OCI-LY3 (cell line): Measurements from ENCODE around the gene CYP4F12.

Experiments
- H2AFZ ChIP-seq: fragments of 200-600, 300-600 bp; shearing (Covaris generic); 2 replicates; pipeline ENCODE4 v1.6.0; 2014; ENCODE audit warnings: antibody characterized with exemption, low read depth, low read length
- H3K27ac ChIP-seq: fragments of 200-600, 300-600 bp; sonication (generic); 2 replicates; pipeline ENCODE4 v1.5.1; 2014; ENCODE audit warnings: mild to moderate bottlenecking, low read length, moderate library complexity, mixed read lengths
- H3K27me3 ChIP-seq: fragments of 200-600, 300-600 bp; sonication (generic); 2 replicates; pipeline ENCODE4 v1.6.1; 2014; ENCODE audit warnings: low read depth, low read length, mixed read lengths
- H3K36me3 ChIP-seq: fragments of 200-600, 300-600 bp; sonication (generic); replicated peaks from 2 replicates; pipeline ENCODE3; 2014; ENCODE audit warnings: low read depth, low read length, mixed read lengths
- H3K4me1 ChIP-seq: fragments of 300-600, 200-600 bp; sonication (generic); 2 replicates; pipeline ENCODE4 v1.6.1; 2014; ENCODE audit warnings: low read length, mixed read lengths
- H3K4me2 ChIP-seq: fragments of 200-600, 300-600 bp; sonication (generic); 2 replicates; pipeline ENCODE4 v1.6.1; 2014; ENCODE audit warnings: low read length, mixed read lengths
- H3K4me3 ChIP-seq: fragments of 300-600, 200-600 bp; sonication (generic); 2 replicates; pipeline ENCODE4 v1.5.1; 2014; ENCODE audit warnings: antibody characterized with exemption, mild to moderate bottlenecking, low read length, moderate library complexity
- H3K79me2 ChIP-seq: fragments of 300-600, 200-600 bp; shearing (Covaris generic); 2 replicates; pipeline ENCODE4 v1.6.1; 2014; ENCODE audit warnings: mild to moderate bottlenecking, low read length, mixed read lengths
- H3K9ac ChIP-seq: fragments of 300-600, 200-600 bp; shearing (Covaris generic); 2 replicates; pipeline ENCODE4 v1.6.0; 2014; ENCODE audit warnings: mild to moderate bottlenecking, low read length, moderate library complexity
- H3K9me3 ChIP-seq: fragments of 200-600, 300-600 bp; shearing (Covaris generic); 2 replicates; pipeline ENCODE4 v1.6.1; 2014; ENCODE audit warnings: low read length, mixed read lengths; ENCODE audit not compliant: insufficient read depth
- H4K20me1 ChIP-seq: fragments of 200-600, 300-600 bp; sonication (generic); 2 replicates; pipeline ENCODE4 v1.6.1; 2016; ENCODE audit warnings: low read length, mixed read lengths; ENCODE audit not compliant: insufficient read depth
- CTCF ChIP-seq: fragments of 200-600, 300-600 bp; sonication (generic); IDR thresholded peaks from 2 replicates; pipeline ENCODE4 v1.5.1; 2014; ENCODE audit warnings: antibody characterized with exemption, low read length, low read depth
- EZH2phosphoT487 ChIP-seq: fragments of 200-600 bp; shearing (Covaris generic); IDR thresholded peaks from 2 replicates; pipeline ENCODE4 v1.6.1; 2018; ENCODE audit warnings: antibody characterized with exemption, mixed run types, low read depth

CYP4F12 gene

GRCh38 chr19:15672580-15673175 lies at the start of gene CYP4F12:
Gene CYP4F12 (plus strand): TSS chr19:15673087. CDS start chr19:15673530, 443 bp downstream.
- Histone ChIP-seq H3K4me2 (no peak within 1 kb of the TSS), H2AFZ (no peak within 1 kb of the TSS), H3K27ac (no peak within 1 kb of the TSS)

DNA sequence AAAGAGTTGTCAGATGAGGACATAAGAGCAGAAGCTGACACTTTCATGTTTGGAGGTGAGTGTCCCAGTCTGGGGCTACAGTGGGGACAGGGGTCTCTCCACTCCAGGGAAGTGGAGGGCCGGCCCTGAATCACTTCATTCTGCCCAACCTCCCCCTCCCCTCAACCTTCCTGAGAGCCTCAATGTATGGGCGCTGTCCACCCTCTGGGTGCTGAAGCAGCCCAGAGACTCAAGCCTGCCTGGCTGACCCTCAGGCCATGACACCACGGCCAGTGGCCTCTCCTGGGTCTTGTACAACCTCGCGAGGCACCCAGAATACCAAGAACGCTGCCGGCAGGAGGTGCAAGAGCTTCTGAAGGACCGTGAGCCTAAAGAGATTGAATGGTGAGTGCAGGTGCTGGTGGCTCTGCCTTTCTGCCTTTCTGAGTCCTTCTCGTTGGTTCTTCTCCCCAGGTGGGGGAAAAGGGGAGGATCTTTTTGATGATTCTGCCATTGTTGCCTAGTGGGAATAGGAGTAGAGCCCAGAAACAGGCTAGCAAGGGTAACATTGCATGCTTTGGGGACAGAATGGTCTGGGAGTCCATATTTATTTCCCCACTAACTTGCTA lies 49.1 kb upstream of the CYP4F12 start:
- H3K27ac ChIP-seq, result no peak overlapping the region
- no peak overlapping the region for H3K4me3 ChIP-seq
- no peaks in the 10 kb centered on the region for H3K4me1 ChIP-seq
- H3K36me3 ChIP-seq, result no peaks in the 10 kb centered on the region
- no peaks in the 10 kb centered on the region for H3K79me2 ChIP-seq
- TF ChIP-seq EZH2phosphoT487 (no peak), CTCF (no peak)
- no peak overlapping the region for H3K9ac ChIP-seq
- no peaks in the 10 kb centered on the region for H3K9me3 ChIP-seq
- H2AFZ ChIP-seq, result no peak overlapping the region
- H3K4me2 ChIP-seq, result no peak overlapping the region
- H3K27me3 ChIP-seq, result no peaks in the 10 kb centered on the region
- H4K20me1 ChIP-seq, result peaks cover 12% of the 10 kb centered on the region

More at GRCh38 chr19:15672580-15673175, at the start of gene CYP4F12:
- Histone ChIP-seq H3K4me3 (no peak within 1 kb of the TSS), H3K9ac (no peak within 1 kb of the TSS), H3K4me1 (no peaks in the 10 kb centered on the region), H3K9me3 (no peaks in the 10 kb centered on the region), H3K27me3 (no peaks in the 10 kb centered on the region), H4K20me1 (no peaks in the 10 kb centered on the region), H3K36me3 (no peaks in the 10 kb centered on the region), H3K79me2 (no peaks in the 10 kb centered on the region)
- TF ChIP-seq EZH2phosphoT487 (no peak), CTCF (no peak)

GRCh38 chr19:15628236-15629002 lies 44.5 kb upstream of the CYP4F12 start:
- TF ChIP-seq CTCF (no peak), EZH2phosphoT487 (no peak)
- Histone ChIP-seq H3K79me2 (no peaks in the 10 kb centered on the region), H3K9me3 (no peaks in the 10 kb centered on the region)

DNA sequence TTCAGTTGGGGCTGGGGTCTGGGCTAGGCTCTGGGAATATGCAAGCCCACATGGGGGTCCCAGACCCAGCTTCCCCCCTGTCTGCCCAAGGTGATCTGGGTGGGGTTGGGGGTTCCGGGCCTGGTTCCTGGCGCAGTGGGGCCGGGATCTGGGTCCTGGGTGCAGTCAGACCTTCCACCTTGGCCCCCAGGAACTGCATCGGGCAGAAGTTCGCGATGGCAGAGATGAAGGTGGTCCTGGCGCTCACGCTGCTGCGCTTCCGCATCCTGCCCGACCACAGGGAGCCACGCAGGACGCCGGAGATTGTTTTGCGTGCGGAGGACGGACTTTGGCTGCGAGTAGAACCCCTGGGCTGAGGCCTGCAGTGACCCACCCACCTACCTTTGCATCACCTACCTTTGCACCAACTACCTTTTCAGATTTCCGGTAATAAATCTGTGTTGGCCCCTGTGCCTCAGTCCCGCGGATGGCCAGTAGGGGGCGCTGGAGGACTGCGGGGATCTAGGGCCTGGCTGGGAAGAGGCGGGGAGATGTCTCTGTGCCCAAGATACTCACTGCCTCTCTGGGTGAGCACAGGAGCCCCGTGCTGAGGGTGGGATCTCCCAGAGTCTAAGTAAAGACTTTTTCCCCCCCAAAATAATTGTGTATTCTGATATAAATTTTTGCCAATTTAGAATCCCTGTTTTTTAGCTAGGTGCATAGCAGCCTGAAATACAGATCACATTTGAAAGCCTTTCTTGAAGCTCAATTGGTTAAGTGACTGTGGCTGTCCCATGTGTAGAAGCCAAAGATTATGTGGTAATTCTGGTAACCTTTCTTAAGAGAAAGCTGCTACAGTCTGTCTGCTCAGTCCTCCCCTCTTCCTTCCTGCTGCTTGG lies 43.6 kb upstream of the CYP4F12 start:
- Histone ChIP-seq H3K9ac (no peak overlapping the region), H3K4me3 (no peak overlapping the region), H3K27me3 (no peaks in the 10 kb centered on the region), H3K79me2 (no peaks in the 10 kb centered on the region), H4K20me1 (no peaks in the 10 kb centered on the region), H3K4me1 (peaks cover 3% of the 10 kb centered on the region; the same call in 1 of the 2 replicates), H2AFZ (no peak overlapping the region), H3K36me3 (no peaks in the 10 kb centered on the region), H3K4me2 (no peak overlapping the region), H3K27ac (no peak overlapping the region), H3K9me3 (no peaks in the 10 kb centered on the region)
- TF ChIP-seq EZH2phosphoT487, result no peak
- TF ChIP-seq CTCF, result peak; percentile 94

More at GRCh38 chr19:15628236-15629002, 44.5 kb upstream of the CYP4F12 start:
- Histone ChIP-seq H3K27ac (no peak overlapping the region), H3K36me3 (no peaks in the 10 kb centered on the region), H2AFZ (no peak overlapping the region), H3K4me2 (no peak overlapping the region), H4K20me1 (peaks cover 6% of the 10 kb centered on the region), H3K4me1 (peaks cover 3% of the 10 kb centered on the region; the same call in 1 of the 2 replicates), H3K27me3 (no peaks in the 10 kb centered on the region), H3K4me3 (no peak overlapping the region), H3K9ac (no peak overlapping the region)
